ENCODE data around the gene ACOX3.

DNA sequence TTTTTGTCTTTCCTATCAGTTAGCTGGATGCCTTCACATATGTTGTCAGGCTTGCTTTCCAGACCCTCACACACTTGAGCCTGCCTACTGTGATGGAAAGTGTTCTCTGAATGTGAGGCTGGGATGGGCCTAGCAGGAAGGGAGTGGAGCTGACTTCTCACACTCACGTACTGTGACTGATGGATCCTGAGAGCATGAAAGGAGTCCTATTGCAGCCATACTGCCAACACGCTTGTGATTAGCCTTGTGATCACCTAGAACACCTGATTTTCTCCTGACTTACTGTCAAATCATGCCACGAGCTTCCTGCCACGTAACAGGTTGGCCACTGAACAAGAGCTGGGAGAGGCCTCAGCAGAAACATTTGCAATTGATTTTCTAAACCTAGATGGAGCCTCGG is 49.9 kb downstream of the ACOX3 start:
- no peak for TF ChIP-seq CTCF (conservative IDR thresholded peaks at IDR 0.05; ENCODE audit: low read length)
- no peak for TF ChIP-seq EZH2phosphoT487 (IDR thresholded peaks at IDR 0.05; ENCODE audit: borderline replicate concordance, low read depth, low read length)

Data from OCI-LY7 (cell line).